Suprapubic skin (tissue), 4 donors: ENCODE measurements around the gene MAP3K13. TPM values are rescaled to one million over a fixed set of nuclear protein-coding genes. Genes with fewer than 3 reads are reported as not detected.

ENCODE experiments used
- DNase-seq, 2 donors: peaks; one replicate each; pipeline ENCODE4 v3.0.0-alpha.2; 2019; ENCODE audit warnings: low spot score in 2 of 2
- H3K27ac ChIP-seq: fragments of 200-600 bp; sonication (generic); one replicate; pipeline ENCODE4 v1.5.1; 2019
- H3K27me3 ChIP-seq: fragments of 200-600 bp; sonication (generic); one replicate; pipeline ENCODE4 v1.5.1; 2019
- H3K36me3 ChIP-seq: fragments of 200-600 bp; sonication (generic); one replicate; pipeline ENCODE4 v1.5.1; 2019
- H3K4me1 ChIP-seq: fragments of 200-600 bp; sonication (generic); one replicate; pipeline ENCODE4 v1.5.1; 2019
- H3K4me3 ChIP-seq: fragments of 200-600 bp; sonication (generic); one replicate; pipeline ENCODE4 v1.5.1; 2019; ENCODE audit warnings: mild to moderate bottlenecking
- H3K9me3 ChIP-seq: fragments of 200-600 bp; sonication (generic); one replicate; pipeline ENCODE4 v1.5.1; 2019
- CTCF ChIP-seq, 2 donors: fragments of 200-600 bp in 1 of 2; fragments of 450-650 bp in 1 of 2; sonication (generic) in 1 of 2; IDR thresholded peaks; one replicate each; pipeline ENCODE4 v1.5.1; 2016 to 2019; ENCODE audit warnings: antibody characterized with exemption in 2 of 2, mild to moderate bottlenecking in 1 of 2, moderate library complexity in 1 of 2
- EP300 ChIP-seq: sonication (generic); formaldehyde crosslinking; IDR thresholded peaks from one replicate; pipeline ENCODE4 v1.6.1; 2017; ENCODE audit warnings: antibody characterized with exemption
- POLR2A ChIP-seq, 2 donors: fragments of 450-650 bp; IDR thresholded peaks; one replicate each; pipeline ENCODE4 v1.6.1; 2017; ENCODE audit warnings: antibody characterized with exemption in 2 of 2, mild to moderate bottlenecking in 2 of 2, moderate library complexity in 2 of 2
- POLR2AphosphoS5 ChIP-seq, 3 donors: sonication (generic); formaldehyde crosslinking; IDR thresholded peaks; one replicate each; pipeline ENCODE4 v1.6.1; 2017; ENCODE audit warnings: antibody characterized with exemption in 3 of 3
- WGBS: methylation state at CpG from one replicate; pipeline ENCODE4 v1.1.5; 2018; 5-methylcytosine and 5-hydroxymethylcytosine counted together
- total RNA-seq, 4 donors: library from RNA; depleted of rRNA; stranded (reverse); fragments of >200 nt; gene quantifications; one replicate each; pipeline ENCODE4 v1.1.0, GENCODE V29; 2016

MAP3K13 gene
- total RNA-seq, 4 donors from 2014 or later = 18.0 to 19.6 (median 18.6) TPM

GRCh38 chr3:185503521-185503920 lies 140.6 kb downstream of the MAP3K13 start:
- Histone ChIP-seq H3K4me1 (peaks cover 7% of the 10 kb centered on the region), H3K4me3 (no peak overlapping the region), H3K27me3 (no peaks in the 10 kb centered on the region), H3K27ac (peak overlapping the region; percentile 72), H3K36me3 (no peaks in the 10 kb centered on the region), H3K9me3 (no peaks in the 10 kb centered on the region)
- WGBS = 50% methylated on average over 1 of the region's 1 CpG
- no peak for TF ChIP-seq POLR2AphosphoS5 (IDR thresholded peaks at IDR 0.05)
- TF ChIP-seq CTCF (IDR thresholded peaks at IDR 0.05) = no peak
- DNase-seq = no peak

GRCh38 chr3:185504636-185505035 lies 141.7 kb downstream of the MAP3K13 start:
- H3K4me3 ChIP-seq = no peak overlapping the region
- H3K9me3 ChIP-seq = no peaks in the 10 kb centered on the region
- no peaks in the 10 kb centered on the region for H3K27me3 ChIP-seq
- TF ChIP-seq CTCF (IDR thresholded peaks at IDR 0.05) (no peak), POLR2AphosphoS5 (IDR thresholded peaks at IDR 0.05) (no peak), EP300 (no peak), POLR2A (IDR thresholded peaks at IDR 0.05) (no peak)
- 46% methylated on average over 3 of the region's 3 CpGs for WGBS
- DNase-seq = no peak
- H3K4me1 ChIP-seq = peaks cover under 1% of the 10 kb centered on the region
- no peaks in the 10 kb centered on the region for H3K36me3 ChIP-seq
- peak overlapping the region; percentile 72 for H3K27ac ChIP-seq

GRCh38 chr3:185507883-185508282 lies 144.9 kb downstream of the MAP3K13 start:
- H3K4me1 ChIP-seq = no peaks in the 10 kb centered on the region
- H3K9me3 ChIP-seq = no peaks in the 10 kb centered on the region
- no peak for TF ChIP-seq POLR2A (IDR thresholded peaks at IDR 0.05)
- no peak for TF ChIP-seq EP300
- TF ChIP-seq CTCF (IDR thresholded peaks at IDR 0.05) = no peak
- TF ChIP-seq POLR2AphosphoS5 (IDR thresholded peaks at IDR 0.05) = no peak
- no peak overlapping the region for H3K4me3 ChIP-seq
- no peak for DNase-seq
- H3K27me3 ChIP-seq = no peaks in the 10 kb centered on the region
- WGBS = 67% methylated on average over 6 of the region's 6 CpGs
- no peak overlapping the region for H3K27ac ChIP-seq
- H3K36me3 ChIP-seq = no peaks in the 10 kb centered on the region

GRCh38 chr3:185508335-185508991 lies 145.5 kb downstream of the MAP3K13 start:
- DNase-seq = no peak
- Histone ChIP-seq H3K27ac (no peak overlapping the region), H3K4me3 (no peak overlapping the region), H3K9me3 (no peaks in the 10 kb centered on the region), H3K4me1 (no peaks in the 10 kb centered on the region), H3K27me3 (no peaks in the 10 kb centered on the region), H3K36me3 (no peaks in the 10 kb centered on the region)
- 66% methylated on average over 19 of the region's 19 CpGs for WGBS
- TF ChIP-seq POLR2AphosphoS5 (IDR thresholded peaks at IDR 0.05) (no peak), CTCF (IDR thresholded peaks at IDR 0.05) (no peak), EP300 (no peak), POLR2A (IDR thresholded peaks at IDR 0.05) (no peak)

- Histone ChIP-seq H3K4me1 (no peaks in the 10 kb centered on the region), H3K4me3 (no peak overlapping the region), H3K27me3 (no peaks in the 10 kb centered on the region), H3K27ac (no peak overlapping the region), H3K9me3 (no peaks in the 10 kb centered on the region), H3K36me3 (no peaks in the 10 kb centered on the region)
- no peak for TF ChIP-seq CTCF (IDR thresholded peaks at IDR 0.05)
- no peak for TF ChIP-seq EP300
- no peak for TF ChIP-seq POLR2A (IDR thresholded peaks at IDR 0.05)
- no peak for TF ChIP-seq POLR2AphosphoS5 (IDR thresholded peaks at IDR 0.05)
- DNase-seq = no peak
- WGBS = 94% methylated on average over 4 of the region's 4 CpGs
Measured at GRCh38 chr3:185511711-185512110, 148.8 kb downstream of the MAP3K13 start.
